GM18498 (cell line): ENCODE results near the gene GRB2.
A peak's percentile ranks its signal among the peaks of the same experiment; 100 is the strongest.
"Not testable (repeated sequence)": the region's sequence is repeated elsewhere in the genome, so short reads cannot be mapped to it uniquely, and the experiment has no call there.

Source experiments
- ATAC-seq: cut with Tn5 transposase; IDR thresholded peaks from one replicate; pipeline ENCODE4 v1.9.1; 2021; ENCODE audit warnings: mild to moderate bottlenecking, moderate library complexity; ENCODE audit not compliant: unreplicated experiment

Gene GRB2

GRCh38 chr17:75321506-75321905 lies 84.0 kb downstream of the GRB2 start:
- no peak for ATAC-seq

GRCh38 chr17:75319904-75320691 lies 85.4 kb downstream of the GRB2 start:
- peak; percentile 59 for ATAC-seq

- no peak for ATAC-seq
Observed at GRCh38 chr17:75318615-75319222, 86.8 kb downstream of the GRB2 start.

- ATAC-seq, result no peak
Observed at GRCh38 chr17:75318211-75318610, 87.3 kb downstream of the GRB2 start.

- ATAC-seq, result no peak
Observed at GRCh38 chr17:75317671-75318070, 87.8 kb downstream of the GRB2 start.

- no peak for ATAC-seq
Observed at GRCh38 chr17:75316253-75316652, 89.2 kb downstream of the GRB2 start.

GRCh38 chr17:75315541-75316243 lies 89.8 kb downstream of the GRB2 start:
- ATAC-seq, result no peak

GRCh38 chr17:75313941-75314551 lies 91.4 kb downstream of the GRB2 start:
- peak; percentile 53 for ATAC-seq

GRCh38 chr17:75308732-75309629 lies 96.5 kb downstream of the GRB2 start:
- no peak for ATAC-seq

GRCh38 chr17:75307957-75308731 lies 97.3 kb downstream of the GRB2 start:
- no peak for ATAC-seq

GRCh38 chr17:75301502-75302206 lies 103.8 kb downstream of the GRB2 start:
- no peak for ATAC-seq

- no peak for ATAC-seq
Observed at GRCh38 chr17:75301049-75301448, 104.4 kb downstream of the GRB2 start.

- no peak for ATAC-seq
Observed at GRCh38 chr17:75300280-75300679, 105.2 kb downstream of the GRB2 start.

GRCh38 chr17:75295201-75296158 lies 110.0 kb downstream of the GRB2 start:
- peak; percentile 66 for ATAC-seq

- ATAC-seq, result not testable (repeated sequence)
Observed at GRCh38 chr17:75292810-75293448, 112.5 kb downstream of the GRB2 start.

GRCh38 chr17:75289832-75290337 lies 115.6 kb downstream of the GRB2 start:
- ATAC-seq, result peak; percentile 32

GRCh38 chr17:75289115-75289831 lies 116.2 kb downstream of the GRB2 start, which contains the start of gene SLC25A19:
Gene SLC25A19, minus strand, starts transcription at chr17:75289433. Its CDS starts 2,669 bp downstream, at chr17:75286764.
- ATAC-seq, result peak; percentile 89
